IPS-20b (cell line): ENCODE data around the gene PORCN.

Experiments
- H3K27ac ChIP-seq: one replicate; pipeline ENCODE4 v1.5.1; 2013; ENCODE audit warnings: low read length
- H3K27me3 ChIP-seq: 2 replicates; pipeline ENCODE4 v1.6.1; 2013; ENCODE audit warnings: mild to moderate bottlenecking, low read length, inconsistent platforms; ENCODE audit not compliant: insufficient read depth
- H3K36me3 ChIP-seq: 2 replicates; pipeline ENCODE4 v1.6.1; 2013; ENCODE audit warnings: low read depth, mild to moderate bottlenecking, inconsistent platforms, low read length, moderate library complexity; ENCODE audit not compliant: insufficient read depth
- H3K4me1 ChIP-seq: 2 replicates; pipeline ENCODE4 v1.6.1; 2013; ENCODE audit warnings: mild to moderate bottlenecking, control low read depth, inconsistent platforms, low read length, moderate library complexity; ENCODE audit not compliant: insufficient read depth
- H3K4me3 ChIP-seq: 2 replicates; pipeline ENCODE4 v1.5.1; 2013; ENCODE audit warnings: mild to moderate bottlenecking, low read length, inconsistent platforms
- H3K9ac ChIP-seq: 2 replicates; pipeline ENCODE4 v1.6.1; 2013; ENCODE audit warnings: low read depth, mild to moderate bottlenecking, inconsistent platforms, low read length, moderate library complexity
- H3K9me3 ChIP-seq: 2 replicates; pipeline ENCODE4 v1.6.1; 2013; ENCODE audit warnings: mild to moderate bottlenecking, low read depth, low read length, inconsistent platforms; ENCODE audit not compliant: insufficient read depth

PORCN gene

GRCh38 chrX:48477960-48478755 lies 30.6 kb upstream of the PORCN start:
- H3K27me3 ChIP-seq: no peaks in the 10 kb centered on the region
- no peaks in the 10 kb centered on the region for H3K9me3 ChIP-seq
- H3K4me3 ChIP-seq: no peak overlapping the region
- H3K27ac ChIP-seq: no peak overlapping the region
- H3K4me1 ChIP-seq: peaks cover 3% of the 10 kb centered on the region; the same call in 1 of the 2 replicates
- H3K9ac ChIP-seq: no peak overlapping the region
- H3K36me3 ChIP-seq: peaks cover 32% of the 10 kb centered on the region; the same call in 1 of the 2 replicates

GRCh38 chrX:48478806-48479205 lies 30.0 kb upstream of the PORCN start:
- Histone ChIP-seq H3K27ac (no peak overlapping the region), H3K27me3 (no peaks in the 10 kb centered on the region), H3K4me1 (no peaks in the 10 kb centered on the region; the same call in 1 of the 2 replicates), H3K9ac (no peak overlapping the region), H3K36me3 (peaks cover 37% of the 10 kb centered on the region), H3K9me3 (no peaks in the 10 kb centered on the region), H3K4me3 (no peak overlapping the region)

- Histone ChIP-seq H3K27me3 (no peaks in the 10 kb centered on the region), H3K9ac (no peak overlapping the region), H3K4me3 (no peak overlapping the region), H3K27ac (no peak overlapping the region), H3K9me3 (no peaks in the 10 kb centered on the region), H3K4me1 (no peaks in the 10 kb centered on the region), H3K36me3 (peaks cover 43% of the 10 kb centered on the region)
Observed at GRCh38 chrX:48480142-48480541, 28.6 kb upstream of the PORCN start.

GRCh38 chrX:48480583-48480982 lies 28.2 kb upstream of the PORCN start:
- Histone ChIP-seq H3K9me3 (no peaks in the 10 kb centered on the region), H3K27me3 (no peaks in the 10 kb centered on the region), H3K27ac (no peak overlapping the region), H3K36me3 (peaks cover 47% of the 10 kb centered on the region), H3K9ac (no peak overlapping the region), H3K4me1 (no peaks in the 10 kb centered on the region), H3K4me3 (no peak overlapping the region)

GRCh38 chrX:48482526-48482925 lies 26.3 kb upstream of the PORCN start:
- peaks cover 52% of the 10 kb centered on the region for H3K36me3 ChIP-seq
- no peak overlapping the region for H3K27ac ChIP-seq
- no peaks in the 10 kb centered on the region for H3K27me3 ChIP-seq

GRCh38 chrX:48487362-48487798 lies 21.4 kb upstream of the PORCN start:
- H3K27ac ChIP-seq: no peak overlapping the region
- no peak overlapping the region for H3K4me3 ChIP-seq
- no peaks in the 10 kb centered on the region for H3K9me3 ChIP-seq
- peaks cover 28% of the 10 kb centered on the region for H3K36me3 ChIP-seq
- no peaks in the 10 kb centered on the region for H3K27me3 ChIP-seq
- H3K9ac ChIP-seq: no peak overlapping the region
- H3K4me1 ChIP-seq: no peaks in the 10 kb centered on the region

More at GRCh38 chrX:48482526-48482925, 26.3 kb upstream of the PORCN start:
- Histone ChIP-seq H3K9me3 (no peaks in the 10 kb centered on the region), H3K9ac (no peak overlapping the region), H3K4me1 (no peaks in the 10 kb centered on the region), H3K4me3 (no peak overlapping the region)

- Histone ChIP-seq H3K36me3 (peaks cover 22% of the 10 kb centered on the region), H3K9ac (no peak overlapping the region), H3K27ac (no peak overlapping the region), H3K9me3 (no peaks in the 10 kb centered on the region), H3K27me3 (no peaks in the 10 kb centered on the region), H3K4me3 (no peak overlapping the region), H3K4me1 (no peaks in the 10 kb centered on the region)
Observed at GRCh38 chrX:48488034-48488433, 20.8 kb upstream of the PORCN start.

GRCh38 chrX:48489296-48489695 lies 19.5 kb upstream of the PORCN start:
- no peak overlapping the region for H3K4me3 ChIP-seq
- H3K36me3 ChIP-seq: peaks cover 13% of the 10 kb centered on the region; the same call in 1 of the 2 replicates
- H3K4me1 ChIP-seq: no peaks in the 10 kb centered on the region
- no peaks in the 10 kb centered on the region for H3K9me3 ChIP-seq
- H3K27me3 ChIP-seq: no peaks in the 10 kb centered on the region
- H3K27ac ChIP-seq: no peak overlapping the region
- no peak overlapping the region for H3K9ac ChIP-seq

- Histone ChIP-seq H3K9me3 (no peaks in the 10 kb centered on the region), H3K4me1 (no peaks in the 10 kb centered on the region), H3K27me3 (no peaks in the 10 kb centered on the region), H3K4me3 (no peak overlapping the region), H3K36me3 (peaks cover 10% of the 10 kb centered on the region; the same call in 1 of the 2 replicates), H3K27ac (no peak overlapping the region), H3K9ac (no peak overlapping the region)
Observed at GRCh38 chrX:48489892-48490291, 18.9 kb upstream of the PORCN start.

GRCh38 chrX:48490661-48491060 lies 18.1 kb upstream of the PORCN start:
- H3K27ac ChIP-seq: no peak overlapping the region
- no peak overlapping the region for H3K4me3 ChIP-seq
- no peaks in the 10 kb centered on the region for H3K4me1 ChIP-seq
- H3K9ac ChIP-seq: no peak overlapping the region
- H3K9me3 ChIP-seq: no peaks in the 10 kb centered on the region
- H3K36me3 ChIP-seq: peaks cover 4% of the 10 kb centered on the region; the same call in 1 of the 2 replicates
- H3K27me3 ChIP-seq: no peaks in the 10 kb centered on the region

GRCh38 chrX:48491809-48492208 lies 17.0 kb upstream of the PORCN start:
- Histone ChIP-seq H3K9ac (no peak overlapping the region), H3K36me3 (no peaks in the 10 kb centered on the region; the same call in 1 of the 2 replicates), H3K4me3 (no peak overlapping the region), H3K9me3 (no peaks in the 10 kb centered on the region), H3K27me3 (no peaks in the 10 kb centered on the region), H3K4me1 (no peaks in the 10 kb centered on the region), H3K27ac (no peak overlapping the region)

- no peak overlapping the region; the same call in 1 of the 2 replicates for H3K9ac ChIP-seq
- no peak overlapping the region for H3K4me3 ChIP-seq
- H3K27me3 ChIP-seq: no peaks in the 10 kb centered on the region
- no peaks in the 10 kb centered on the region; the same call in 1 of the 2 replicates for H3K36me3 ChIP-seq
- no peaks in the 10 kb centered on the region for H3K9me3 ChIP-seq
- no peak overlapping the region for H3K27ac ChIP-seq
- H3K4me1 ChIP-seq: no peaks in the 10 kb centered on the region
Observed at GRCh38 chrX:48492293-48492910, 16.4 kb upstream of the PORCN start.
